Large intestine (tissue), 3 donors: ENCODE measurements around the gene SLC2A11. TPM values are rescaled to one million over a fixed set of nuclear protein-coding genes. Genes with fewer than 3 reads are reported as not detected.

Source experiments
- DNase-seq, 2 donors: peaks; one replicate each; pipeline versions ENCODE4 v3.0.0 to v3.0.0-alpha.2; 2013
- H3K27ac ChIP-seq: one replicate; pipeline ENCODE4 v1.5.1; 2013; ENCODE audit warnings: low read length
- H3K27me3 ChIP-seq: 2 replicates; pipeline ENCODE4 v1.6.1; 2013; ENCODE audit warnings: low read length; ENCODE audit not compliant: control insufficient read depth, insufficient read depth
- H3K36me3 ChIP-seq: 2 replicates; pipeline ENCODE4 v1.6.1; 2013; ENCODE audit warnings: low read length; ENCODE audit not compliant: control insufficient read depth, insufficient read depth
- H3K4me1 ChIP-seq: one replicate; pipeline ENCODE4 v1.6.1; 2013; ENCODE audit warnings: low read length; ENCODE audit not compliant: control insufficient read depth, insufficient read depth
- H3K4me3 ChIP-seq: one replicate; pipeline ENCODE4 v1.5.1; 2013; ENCODE audit warnings: low read length
- H3K9me3 ChIP-seq: one replicate; pipeline ENCODE4 v1.6.1; 2013; ENCODE audit warnings: mild to moderate bottlenecking, low read depth, low read length, moderate library complexity; ENCODE audit not compliant: control insufficient read depth
- WGBS: methylation state at CpG from one replicate; pipeline ENCODE4 v1.1.5; 2013; ENCODE audit warnings: low lambda C conversion rate; ENCODE audit not compliant: insufficient coverage; 5-methylcytosine and 5-hydroxymethylcytosine counted together
- polyA plus RNA-seq: library from polyadenylated mRNA; unstranded; fragments of 120-200 nt; gene quantifications from one replicate; pipeline ENCODE4 v1.2.1, GENCODE V29; 2013

The SLC2A11 gene
- polyA plus RNA-seq, 1 donor: 19.3 TPM

- H3K4me1 ChIP-seq: no peaks in the 10 kb centered on the region
- no peak overlapping the region for H3K27ac ChIP-seq
- H3K27me3 ChIP-seq: no peaks in the 10 kb centered on the region
- DNase-seq: no peak
- WGBS: no CpG with 5 or more reads among the region's 13 CpGs
- no peak overlapping the region for H3K4me3 ChIP-seq
- no peaks in the 10 kb centered on the region for H3K9me3 ChIP-seq
- H3K36me3 ChIP-seq: peaks cover 87% of the 10 kb centered on the region
Measured at GRCh38 chr22:23824476-23825245, 33.0 kb upstream of the SLC2A11 start.

GRCh38 chr22:23825246-23825905, 32.3 kb upstream of the SLC2A11 start:
- no peaks in the 10 kb centered on the region for H3K4me1 ChIP-seq
- H3K27ac ChIP-seq: no peak overlapping the region
- no peaks in the 10 kb centered on the region for H3K9me3 ChIP-seq
- no peaks in the 10 kb centered on the region for H3K27me3 ChIP-seq
- DNase-seq: no peak
- peaks cover 83% of the 10 kb centered on the region for H3K36me3 ChIP-seq
- H3K4me3 ChIP-seq: no peak overlapping the region
- WGBS: no CpG with 5 or more reads among the region's 12 CpGs

DNA sequence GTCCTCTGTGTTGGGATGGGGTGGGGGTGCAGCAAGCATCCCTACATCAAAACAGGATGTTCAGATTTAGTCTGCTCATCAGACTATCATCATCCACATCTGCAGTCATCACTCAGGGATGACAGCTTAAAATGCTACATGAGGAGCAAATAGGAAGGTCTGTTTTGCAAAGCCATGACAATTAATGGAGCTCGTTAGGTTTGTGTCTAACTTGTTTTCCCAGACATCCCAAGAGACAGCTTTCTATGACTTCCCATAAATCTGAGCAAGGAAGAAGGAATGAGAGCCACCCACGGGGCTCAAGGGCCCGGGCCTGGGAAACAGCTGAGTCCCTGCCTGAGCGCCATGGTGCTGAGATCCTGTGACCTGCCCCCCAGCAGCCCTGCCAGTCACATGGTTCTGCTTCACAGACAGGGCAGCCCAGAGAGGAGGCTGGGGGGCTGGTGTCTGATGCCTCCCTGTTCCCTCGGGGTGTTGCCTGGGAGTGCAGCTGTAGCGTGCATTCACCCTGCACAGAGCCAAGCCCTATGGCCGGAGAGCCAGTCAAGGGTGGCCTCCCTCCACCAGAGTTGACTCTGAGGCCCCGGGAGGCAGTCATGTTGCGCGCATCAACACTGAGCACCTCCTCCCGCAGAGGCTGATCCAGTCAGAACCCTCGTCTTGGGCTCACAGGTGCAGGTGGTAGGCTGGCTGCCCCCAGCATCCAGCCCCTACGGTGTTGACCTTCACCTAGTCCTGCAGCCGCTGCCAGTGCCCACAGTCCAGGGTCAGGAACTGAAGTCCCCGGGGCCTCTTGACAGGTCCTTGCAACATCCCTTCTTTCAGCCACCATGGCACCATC, 30.9 kb upstream of the SLC2A11 start:
- DNase-seq: no peak
- no CpG with 5 or more reads among the region's 15 CpGs for WGBS
- H3K27ac ChIP-seq: no peak overlapping the region
- no peaks in the 10 kb centered on the region for H3K27me3 ChIP-seq
- no peak overlapping the region for H3K4me3 ChIP-seq
- H3K9me3 ChIP-seq: no peaks in the 10 kb centered on the region
- H3K4me1 ChIP-seq: no peaks in the 10 kb centered on the region
- peaks cover 83% of the 10 kb centered on the region for H3K36me3 ChIP-seq

GRCh38 chr22:23827351-23827995, 30.2 kb upstream of the SLC2A11 start:
- no CpG with 5 or more reads among the region's 11 CpGs for WGBS
- peaks cover 83% of the 10 kb centered on the region for H3K36me3 ChIP-seq

GRCh38 chr22:23828800-23829680, 28.6 kb upstream of the SLC2A11 start:
- H3K27me3 ChIP-seq: no peaks in the 10 kb centered on the region

More at GRCh38 chr22:23827351-23827995, 30.2 kb upstream of the SLC2A11 start:
- H3K9me3 ChIP-seq: no peaks in the 10 kb centered on the region
- H3K4me3 ChIP-seq: no peak overlapping the region
- no peak overlapping the region for H3K27ac ChIP-seq
- H3K4me1 ChIP-seq: no peaks in the 10 kb centered on the region
- DNase-seq: no peak
- H3K27me3 ChIP-seq: no peaks in the 10 kb centered on the region

GRCh38 chr22:23829845-23830372, 27.8 kb upstream of the SLC2A11 start:
- WGBS: 87% methylated on average over 5 of the region's 7 CpGs
- no peaks in the 10 kb centered on the region for H3K4me1 ChIP-seq
- no peak overlapping the region for H3K27ac ChIP-seq
- no peak overlapping the region for H3K4me3 ChIP-seq
- no peaks in the 10 kb centered on the region for H3K27me3 ChIP-seq
- H3K9me3 ChIP-seq: no peaks in the 10 kb centered on the region
- no peak for DNase-seq
- H3K36me3 ChIP-seq: peaks cover 81% of the 10 kb centered on the region

More at GRCh38 chr22:23828800-23829680, 28.6 kb upstream of the SLC2A11 start:
- no peaks in the 10 kb centered on the region for H3K4me1 ChIP-seq
- peaks cover 83% of the 10 kb centered on the region for H3K36me3 ChIP-seq
- H3K4me3 ChIP-seq: no peak overlapping the region
- DNase-seq: no peak
- 82% methylated on average over 4 of the region's 10 CpGs for WGBS
- H3K9me3 ChIP-seq: no peaks in the 10 kb centered on the region
- H3K27ac ChIP-seq: no peak overlapping the region

DNA sequence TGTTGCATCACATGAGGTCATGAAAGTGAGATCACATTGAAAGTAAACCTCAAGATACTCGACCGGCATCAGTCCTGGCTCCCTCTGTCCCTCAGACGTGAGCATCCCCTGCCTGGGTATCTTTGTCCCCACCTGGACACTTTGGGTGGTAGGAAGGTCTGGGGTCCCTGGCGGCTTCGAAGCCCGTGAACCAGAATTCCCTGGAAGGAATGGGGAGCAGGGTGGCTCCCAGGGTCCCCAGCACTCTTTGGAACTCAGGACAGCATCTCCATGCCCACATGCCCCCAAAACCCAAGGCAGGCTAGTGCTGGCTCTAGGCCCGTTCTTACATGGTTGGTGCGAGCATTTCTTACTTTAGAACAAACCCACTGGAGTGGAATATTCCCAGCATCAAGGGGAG, 26.4 kb upstream of the SLC2A11 start:
- WGBS: no CpG with 5 or more reads among the region's 8 CpGs
- Histone ChIP-seq H3K27me3 (no peaks in the 10 kb centered on the region), H3K9me3 (no peaks in the 10 kb centered on the region), H3K27ac (no peak overlapping the region), H3K4me1 (no peaks in the 10 kb centered on the region), H3K36me3 (peaks cover 81% of the 10 kb centered on the region), H3K4me3 (no peak overlapping the region)
- no peak for DNase-seq

DNA sequence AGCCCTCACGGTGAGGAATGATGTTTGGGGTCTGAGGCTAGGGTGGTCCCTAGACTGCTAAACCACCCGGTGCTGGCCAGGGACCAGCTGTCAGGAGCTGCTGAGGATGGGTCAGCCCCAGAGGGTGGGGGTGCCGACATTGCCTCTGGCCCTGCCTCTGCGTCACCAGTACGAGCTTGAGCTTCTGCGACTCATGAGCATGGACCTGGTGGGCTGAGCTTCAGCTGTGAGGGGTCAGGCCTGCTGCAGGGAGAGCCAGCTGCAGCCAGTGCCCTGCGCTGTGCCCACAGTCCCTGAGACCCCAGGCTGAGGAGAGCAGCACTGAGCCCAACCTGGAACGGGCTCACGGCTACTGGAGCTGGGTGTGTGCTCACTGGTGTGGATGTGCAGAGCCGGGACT, 25.9 kb upstream of the SLC2A11 start:
- no peak overlapping the region for H3K27ac ChIP-seq
- no peaks in the 10 kb centered on the region for H3K27me3 ChIP-seq
- DNase-seq: no peak
- H3K4me1 ChIP-seq: no peaks in the 10 kb centered on the region
- H3K36me3 ChIP-seq: peaks cover 77% of the 10 kb centered on the region
- H3K4me3 ChIP-seq: no peak overlapping the region
- no CpG with 5 or more reads among the region's 10 CpGs for WGBS
- H3K9me3 ChIP-seq: no peaks in the 10 kb centered on the region

DNA sequence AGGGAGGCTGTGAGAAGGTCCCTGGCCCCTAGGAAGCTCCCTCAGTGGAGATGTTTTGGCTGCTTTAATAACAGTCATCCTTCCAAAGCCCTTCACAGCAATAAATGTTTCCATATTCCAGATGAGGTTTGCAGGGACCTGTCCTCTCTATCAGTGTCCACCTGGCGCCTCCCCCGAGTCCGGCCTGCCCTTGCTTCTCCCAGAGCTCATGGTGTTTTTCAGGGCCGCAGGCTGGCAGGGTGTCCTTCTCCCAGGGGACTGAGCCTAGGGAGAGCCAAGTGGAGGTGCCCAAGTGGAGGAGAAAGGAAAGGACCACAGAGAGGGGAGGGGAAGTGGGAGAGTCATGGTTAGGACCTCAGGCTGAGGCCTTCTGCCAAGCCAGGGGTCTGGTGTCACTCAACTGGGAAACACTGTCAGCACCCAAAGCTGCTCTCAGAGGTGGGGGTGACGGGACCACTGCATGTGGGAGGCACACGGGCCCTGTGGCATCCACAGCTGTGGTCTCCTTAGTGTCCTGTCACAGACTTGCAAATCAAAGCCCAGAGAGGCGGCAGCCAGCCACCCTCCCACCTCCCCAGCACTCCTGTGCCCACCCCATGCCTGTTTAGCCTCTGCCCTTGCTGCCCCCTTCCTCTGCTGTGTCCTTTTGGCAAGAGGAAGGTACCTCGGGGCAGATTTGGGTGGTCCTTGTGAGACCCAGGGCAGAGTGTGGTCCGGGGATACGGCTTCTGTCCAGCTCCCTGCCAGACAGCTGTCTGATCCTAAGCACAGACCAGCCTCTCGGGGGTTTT, 25.3 kb upstream of the SLC2A11 start:
- no peaks in the 10 kb centered on the region for H3K4me1 ChIP-seq
- H3K27me3 ChIP-seq: no peaks in the 10 kb centered on the region
- H3K36me3 ChIP-seq: peaks cover 73% of the 10 kb centered on the region
- no peak for DNase-seq
- no peak overlapping the region for H3K4me3 ChIP-seq
- H3K27ac ChIP-seq: no peak overlapping the region
- WGBS: no CpG with 5 or more reads among the region's 11 CpGs
- no peaks in the 10 kb centered on the region for H3K9me3 ChIP-seq
